Immature natural killer cell (primary cell): Measurements from ENCODE around the gene STK32C. TPM values are rescaled to one million over a fixed set of nuclear protein-coding genes. Genes with fewer than 3 reads are reported as not detected.
"Not testable (repeated sequence)": the region's sequence is repeated elsewhere in the genome, so short reads cannot be mapped to it uniquely, and the experiment has no call there.

Experiments
- DNase-seq, 3 donors: peaks; one replicate each; pipeline ENCODE4 v3.0.0; 2022; ENCODE audit warnings: mixed read lengths in 1 of 3
- H3K27ac Mint-ChIP-seq, 6 donors: one replicate each; pipeline ENCODE4 v1.8.0; 2020; ENCODE audit warnings: mixed read lengths in 6 of 6, mild to moderate bottlenecking in 5 of 6, inconsistent platforms in 4 of 6, moderate library complexity in 3 of 6
- H3K27me3 Mint-ChIP-seq, 3 donors: one replicate each; pipeline ENCODE4 v1.8.0; 2020 to 2021; ENCODE audit warnings: low read depth in 3 of 3, mild to moderate bottlenecking in 3 of 3, mixed read lengths in 3 of 3, moderate library complexity in 3 of 3, inconsistent platforms in 1 of 3
- H3K36me3 Mint-ChIP-seq, 3 donors: one replicate each; pipeline ENCODE4 v1.8.0; 2020; ENCODE audit warnings: mixed read lengths in 3 of 3, inconsistent platforms in 2 of 3, mild to moderate bottlenecking in 2 of 3
- H3K4me1 Mint-ChIP-seq, 2 donors: one replicate each; pipeline ENCODE4 v1.8.0; 2020; ENCODE audit warnings: inconsistent platforms in 2 of 2, mild to moderate bottlenecking in 2 of 2, mixed read lengths in 2 of 2, moderate library complexity in 1 of 2
- H3K4me3 Mint-ChIP-seq, 5 donors: one replicate each; pipeline ENCODE4 v1.8.0; 2020; ENCODE audit warnings: mild to moderate bottlenecking in 5 of 5, mixed read lengths in 5 of 5, inconsistent platforms in 3 of 5, moderate library complexity in 3 of 5
- H3K9me3 Mint-ChIP-seq, 6 donors: one replicate each; pipeline ENCODE4 v1.8.0; 2020; ENCODE audit warnings: mild to moderate bottlenecking in 6 of 6, mixed read lengths in 6 of 6, inconsistent platforms in 4 of 6, moderate library complexity in 3 of 6
- polyA plus RNA-seq, 3 donors: library from polyadenylated mRNA; unstranded; fragments of 300-500 nt; fragmentation: Illumina TruSeq; gene quantifications; one replicate each; pipeline ENCODE4 v1.2.3, GENCODE V29; 2021

STK32C gene
- polyA plus RNA-seq, 3 donors from 2014 or later: 6.3 to 14.2 (median 13.7) TPM

DNA sequence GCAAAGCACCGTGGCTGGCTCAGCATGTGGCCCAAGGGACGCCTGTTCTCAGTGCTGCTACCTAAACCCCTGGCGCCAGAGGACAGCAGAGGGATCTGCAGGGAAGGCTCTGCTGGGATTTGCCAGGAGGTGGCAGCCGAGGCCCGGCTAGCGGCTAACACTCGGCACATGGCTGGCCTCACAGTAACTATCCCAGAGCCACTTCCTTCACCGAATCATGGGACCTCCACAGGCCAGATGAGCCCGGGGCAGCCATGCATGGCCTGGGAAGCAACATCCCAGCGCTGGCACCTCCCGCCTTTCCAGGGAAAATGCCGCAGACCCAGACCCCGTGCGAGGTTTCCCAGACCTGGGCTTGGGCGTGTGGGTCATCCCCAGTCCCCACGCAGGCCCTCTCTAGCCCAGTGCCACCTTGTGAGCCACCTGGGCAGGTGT is 84.6 kb downstream of the STK32C start:
- H3K4me3 Mint-ChIP-seq: no peak overlapping the region
- peak; percentile 40 to 59 (median 56) for DNase-seq
- peaks cover 0 to 8% (median 3%) of the 10 kb centered on the region in 3 donors for H3K27me3 Mint-ChIP-seq
- peaks cover 4 to 5% (median 5%) of the 10 kb centered on the region in 3 donors for H3K36me3 Mint-ChIP-seq
- H3K27ac Mint-ChIP-seq: no peak overlapping the region
- peaks cover 6 to 7% of the 10 kb centered on the region in 2 donors for H3K4me1 Mint-ChIP-seq
- no peaks in the 10 kb centered on the region for H3K9me3 Mint-ChIP-seq

DNA sequence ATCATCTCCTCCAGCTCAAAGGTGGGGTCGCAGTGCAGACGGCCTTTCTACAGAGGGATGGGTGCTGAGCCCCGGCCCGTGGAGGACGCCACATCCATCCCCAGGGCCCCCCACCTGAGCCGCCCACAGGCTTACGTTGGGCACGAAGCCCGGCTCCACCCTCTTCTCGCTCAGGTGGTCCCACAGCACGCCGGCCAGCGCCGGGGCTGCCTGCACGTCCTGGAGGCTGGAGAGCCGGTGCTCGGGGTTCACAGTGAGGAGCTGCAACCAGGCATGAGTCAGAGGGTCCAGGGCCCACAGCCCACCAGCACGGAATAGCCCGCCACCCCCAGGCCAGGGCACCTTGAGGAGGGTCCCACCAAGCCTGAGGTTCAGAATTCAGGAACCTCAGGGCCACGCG is 85.0 kb downstream of the STK32C start:
- Mint-ChIP-seq H3K9me3 (peaks cover 0 to 1% (median 0%) of the 10 kb centered on the region in 6 donors), H3K4me1 (peaks cover 5 to 7% of the 10 kb centered on the region in 2 donors), H3K27me3 (peaks cover 0 to 8% (median 3%) of the 10 kb centered on the region in 3 donors), H3K27ac (no peak overlapping the region), H3K36me3 (peaks cover 5 to 6% (median 5%) of the 10 kb centered on the region in 3 donors), H3K4me3 (no peak overlapping the region)
- DNase-seq: no peak

GRCh38 chr10:132220996-132221395 is 86.8 kb downstream of the STK32C start:
- H3K27me3 Mint-ChIP-seq, H3K9me3 Mint-ChIP-seq, H3K4me1 Mint-ChIP-seq, H3K27ac Mint-ChIP-seq, DNase-seq, H3K4me3 Mint-ChIP-seq: not testable (repeated sequence)
- H3K36me3 Mint-ChIP-seq: peaks cover 7 to 12% (median 11%) of the 10 kb centered on the region in 3 donors

DNA sequence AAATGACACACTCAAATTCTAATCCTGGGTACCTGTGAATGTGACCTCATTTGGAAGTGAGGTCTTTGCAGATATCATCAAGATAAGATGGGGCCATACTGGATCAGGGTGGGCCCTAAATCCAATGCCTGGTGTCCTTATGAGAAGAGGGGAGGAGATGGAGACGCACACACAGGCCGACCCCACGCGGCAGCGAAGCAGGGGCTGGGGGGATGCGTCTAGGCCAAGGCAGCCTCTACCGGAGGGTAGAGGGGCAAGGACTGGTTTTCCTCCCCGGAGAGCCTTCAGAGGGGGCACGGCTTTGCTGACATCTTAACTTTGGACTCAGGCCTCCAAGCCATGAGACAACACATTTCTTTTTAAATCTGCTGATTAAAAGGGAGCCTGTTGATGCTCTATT is 87.7 kb downstream of the STK32C start:
- Mint-ChIP-seq H3K4me3 (no peak overlapping the region), H3K36me3 (peaks cover 15 to 17% (median 16%) of the 10 kb centered on the region in 3 donors), H3K9me3 (peaks cover 0 to 8% (median 1%) of the 10 kb centered on the region in 6 donors), H3K27me3 (no peaks in the 10 kb centered on the region), H3K4me1 (no peaks in the 10 kb centered on the region), H3K27ac (no peak overlapping the region)
- no peak for DNase-seq

DNA sequence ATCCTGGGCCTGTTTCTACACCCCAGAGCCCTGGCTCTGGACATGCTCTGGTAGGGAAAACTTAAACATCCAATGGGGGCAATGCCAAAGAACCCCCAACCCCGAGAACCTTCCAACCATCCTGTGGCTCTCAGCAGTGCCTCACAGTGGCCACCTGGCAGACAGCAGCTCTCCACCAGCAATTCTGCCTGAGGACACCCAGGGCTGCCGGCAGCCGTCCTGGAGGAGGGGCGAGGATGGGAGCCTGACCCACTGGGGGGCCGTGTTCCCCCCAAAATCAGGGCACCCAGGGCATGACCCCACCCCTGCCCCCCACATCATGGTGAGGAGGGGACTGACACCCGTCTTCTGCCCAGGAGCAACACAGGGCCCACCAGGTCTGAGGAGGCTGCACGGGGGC is 88.3 kb downstream of the STK32C start:
- Mint-ChIP-seq H3K27ac (no peak overlapping the region), H3K36me3 (peaks cover 15 to 21% (median 17%) of the 10 kb centered on the region in 3 donors), H3K4me3 (no peak overlapping the region)

GRCh38 chr10:132216441-132216840 is 91.3 kb downstream of the STK32C start:
- not testable (repeated sequence) for H3K27ac Mint-ChIP-seq, DNase-seq, H3K4me3 Mint-ChIP-seq, H3K9me3 Mint-ChIP-seq, H3K27me3 Mint-ChIP-seq, H3K4me1 Mint-ChIP-seq
- H3K36me3 Mint-ChIP-seq: peaks cover 25 to 38% (median 29%) of the 10 kb centered on the region in 3 donors

More for the DNA sequence above, 88.3 kb downstream of the STK32C start:
- Mint-ChIP-seq H3K27me3 (no peaks in the 10 kb centered on the region), H3K4me1 (no peaks in the 10 kb centered on the region), H3K9me3 (peaks cover 0 to 8% (median 2%) of the 10 kb centered on the region in 6 donors)
- DNase-seq: no peak

DNA sequence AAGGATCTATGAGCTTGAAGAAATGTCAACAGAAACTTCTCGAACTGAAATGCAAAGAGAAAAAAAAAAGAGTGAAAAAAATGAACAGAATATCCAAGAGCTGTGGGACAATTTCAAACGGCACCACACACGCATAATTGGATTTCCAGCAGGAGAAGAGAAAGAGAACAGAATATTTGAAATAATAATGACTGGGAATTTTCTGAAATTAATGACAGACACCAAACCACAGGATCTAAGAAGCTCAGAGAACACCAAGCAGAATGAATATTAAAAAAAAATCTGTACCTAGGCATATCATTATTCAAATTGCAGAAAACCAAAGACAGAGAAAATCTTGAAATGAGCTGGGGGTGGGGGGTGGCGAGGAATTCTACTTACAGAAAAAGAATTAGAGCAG is 93.8 kb downstream of the STK32C start:
- Mint-ChIP-seq H3K27me3 (no peaks in the 10 kb centered on the region), H3K4me1 (no peaks in the 10 kb centered on the region), H3K27ac (no peak overlapping the region), H3K36me3 (peaks cover 25 to 38% (median 29%) of the 10 kb centered on the region in 3 donors), H3K9me3 (peaks cover 0 to 8% (median 3%) of the 10 kb centered on the region in 6 donors), H3K4me3 (no peak overlapping the region)
- DNase-seq: no peak

DNA sequence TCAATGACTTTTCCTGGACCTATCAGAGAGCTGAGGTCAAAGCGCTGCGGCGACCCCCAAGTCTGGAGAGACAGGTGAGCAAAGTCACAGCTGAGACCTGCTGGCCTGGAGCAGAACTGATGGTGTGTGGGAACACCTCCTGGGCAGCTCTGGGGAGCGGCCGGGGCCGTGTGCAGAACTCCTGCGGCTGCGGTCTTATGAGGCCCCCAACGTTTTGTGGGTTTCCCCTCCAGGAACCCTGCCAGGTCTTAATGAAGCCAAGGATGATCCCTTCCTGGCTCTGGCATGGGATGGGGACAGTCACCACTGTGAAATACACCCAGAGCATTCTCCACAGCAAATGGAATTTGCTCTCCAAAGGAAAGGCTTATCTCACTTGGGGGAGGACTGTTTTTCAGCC is 94.9 kb downstream of the STK32C start:
- DNase-seq: no peak
- Mint-ChIP-seq H3K27me3 (no peaks in the 10 kb centered on the region), H3K4me1 (no peaks in the 10 kb centered on the region), H3K27ac (no peak overlapping the region), H3K4me3 (no peak overlapping the region), H3K9me3 (peaks cover 0 to 8% (median 3%) of the 10 kb centered on the region in 6 donors), H3K36me3 (peaks cover 25 to 33% (median 25%) of the 10 kb centered on the region in 3 donors)

DNA sequence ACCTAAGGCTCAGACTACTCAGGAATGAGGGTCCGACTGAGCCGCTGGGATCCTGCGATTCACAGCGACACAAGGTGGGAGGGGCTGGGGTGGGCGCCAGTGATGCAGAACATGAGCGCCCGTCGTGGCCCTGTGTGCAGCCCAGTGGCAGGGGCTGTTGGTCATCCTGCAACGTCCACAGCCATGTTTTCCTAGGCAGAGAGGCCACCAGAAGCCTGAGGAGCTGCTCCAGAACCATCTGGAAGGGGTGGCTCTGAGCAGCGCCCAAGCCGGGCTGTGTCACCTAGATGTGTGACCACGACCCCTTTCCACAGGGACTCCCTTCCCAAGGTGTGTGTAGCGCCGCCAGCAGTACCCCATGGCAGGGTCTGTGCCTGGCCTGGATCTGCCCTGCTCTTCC is 96.5 kb downstream of the STK32C start:
- Mint-ChIP-seq H3K4me3 (no peak overlapping the region), H3K27me3 (no peaks in the 10 kb centered on the region), H3K4me1 (no peaks in the 10 kb centered on the region), H3K36me3 (peaks cover 18 to 26% (median 19%) of the 10 kb centered on the region in 3 donors), H3K9me3 (peaks cover 0 to 6% (median 3%) of the 10 kb centered on the region in 6 donors), H3K27ac (no peak overlapping the region)
- DNase-seq: no peak

DNA sequence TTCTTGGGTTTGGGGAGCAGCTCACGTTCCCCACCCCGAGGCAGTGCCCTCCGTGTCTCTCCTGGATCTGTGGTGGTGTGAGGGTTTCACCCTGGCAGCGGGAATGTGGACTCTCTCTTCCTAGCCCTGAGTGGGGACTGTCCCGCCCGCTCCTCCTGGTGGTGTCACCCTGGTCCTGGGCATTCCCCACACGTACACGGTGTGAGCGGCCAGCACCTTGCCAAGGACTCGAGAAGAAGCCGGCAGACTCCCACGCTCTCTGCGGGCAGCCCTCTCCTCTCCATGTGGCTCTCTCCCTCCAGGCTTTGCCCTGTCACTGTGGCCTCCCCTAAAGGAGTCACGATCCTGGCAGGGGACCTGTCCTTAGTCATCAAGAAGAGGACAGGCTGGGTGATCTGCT is 97.0 kb downstream of the STK32C start:
- H3K4me3 Mint-ChIP-seq: no peak overlapping the region
- H3K27me3 Mint-ChIP-seq: no peaks in the 10 kb centered on the region
- no peak overlapping the region for H3K27ac Mint-ChIP-seq
- peaks cover 16 to 26% (median 18%) of the 10 kb centered on the region in 3 donors for H3K36me3 Mint-ChIP-seq
- H3K9me3 Mint-ChIP-seq: peaks cover 0 to 6% (median 3%) of the 10 kb centered on the region in 6 donors
- DNase-seq: no peak
- no peaks in the 10 kb centered on the region for H3K4me1 Mint-ChIP-seq

DNA sequence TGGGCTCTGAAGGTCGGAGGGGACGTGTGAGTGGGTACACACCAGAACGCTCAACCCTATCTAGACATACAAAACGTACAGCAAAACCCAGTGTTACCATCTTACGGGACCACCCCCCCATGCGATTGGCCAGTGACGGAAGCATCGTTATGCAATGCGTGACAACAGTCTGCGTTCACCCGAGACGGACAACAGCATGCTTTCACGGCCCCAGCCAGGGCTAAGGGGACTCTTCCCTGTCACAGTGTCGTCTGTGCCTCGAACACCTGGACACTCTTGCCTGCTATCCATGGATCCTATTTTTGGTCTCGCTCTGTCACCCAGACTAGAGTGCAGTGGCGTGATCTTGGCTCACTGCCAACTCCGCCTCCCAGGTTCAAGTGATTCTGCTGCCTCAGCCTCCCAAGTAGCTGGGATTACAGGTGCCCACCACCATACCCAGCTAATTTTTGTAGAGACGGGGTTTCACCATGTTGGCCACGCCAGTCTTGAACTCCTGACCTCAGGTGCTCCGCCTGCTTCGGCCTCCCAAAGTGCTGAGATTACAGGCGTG is 97.7 kb downstream of the STK32C start:
- no peak for DNase-seq
- no peaks in the 10 kb centered on the region for H3K27me3 Mint-ChIP-seq
- H3K27ac Mint-ChIP-seq: no peak overlapping the region
- H3K36me3 Mint-ChIP-seq: peaks cover 10 to 21% (median 12%) of the 10 kb centered on the region in 3 donors
- H3K9me3 Mint-ChIP-seq: peaks cover 0 to 6% (median 0%) of the 10 kb centered on the region in 6 donors
- no peaks in the 10 kb centered on the region for H3K4me1 Mint-ChIP-seq
- H3K4me3 Mint-ChIP-seq: no peak overlapping the region

- no peak for DNase-seq
- Mint-ChIP-seq H3K4me3 (no peak overlapping the region), H3K36me3 (peaks cover 10 to 13% (median 12%) of the 10 kb centered on the region in 3 donors), H3K4me1 (no peaks in the 10 kb centered on the region), H3K9me3 (peaks cover 0 to 6% (median 0%) of the 10 kb centered on the region in 6 donors), H3K27me3 (no peaks in the 10 kb centered on the region), H3K27ac (no peak overlapping the region)
These were observed 98.6 kb downstream of the STK32C start for GRCh38 chr10:132209130-132209529.

- H3K4me1 Mint-ChIP-seq: no peaks in the 10 kb centered on the region
- H3K27me3 Mint-ChIP-seq: no peaks in the 10 kb centered on the region
- H3K9me3 Mint-ChIP-seq: peaks cover 0 to 3% (median 0%) of the 10 kb centered on the region in 6 donors
- DNase-seq: no peak
- H3K36me3 Mint-ChIP-seq: peaks cover 6 to 8% (median 8%) of the 10 kb centered on the region in 3 donors
- H3K4me3 Mint-ChIP-seq: no peak overlapping the region
- no peak overlapping the region for H3K27ac Mint-ChIP-seq
These were observed 99.2 kb downstream of the STK32C start for GRCh38 chr10:132208462-132209050.

- no peaks in the 10 kb centered on the region for H3K27me3 Mint-ChIP-seq
- DNase-seq: no peak
- no peak overlapping the region for H3K4me3 Mint-ChIP-seq
These were observed 100.0 kb downstream of the STK32C start for GRCh38 chr10:132207536-132208461.

More at GRCh38 chr10:132207536-132208461, 100.0 kb downstream of the STK32C start:
- Mint-ChIP-seq H3K27ac (no peak overlapping the region), H3K9me3 (no peaks in the 10 kb centered on the region), H3K36me3 (peaks cover 4 to 5% (median 5%) of the 10 kb centered on the region in 3 donors), H3K4me1 (no peaks in the 10 kb centered on the region)
